SU-DHL-6 (cell line): ENCODE data around the gene C10orf71.

Experiments
- H2AFZ ChIP-seq: fragments of 200-600 bp; sonication (generic); 2 replicates; pipeline ENCODE4 v1.6.1; 2014; ENCODE audit warnings: low read depth, mild to moderate bottlenecking, moderate library complexity, mixed read lengths, antibody characterized with exemption, low read length; ENCODE audit not compliant: severe bottlenecking
- H3F3A ChIP-seq: fragments of 200-600 bp; shearing (Covaris generic); 2 replicates; pipeline ENCODE4 v1.6.0; 2016; ENCODE audit warnings: antibody characterized with exemption, mild to moderate bottlenecking; ENCODE audit not compliant: insufficient read depth
- H3K27ac ChIP-seq: fragments of 200-600 bp; sonication (generic); 2 replicates; pipeline ENCODE4 v1.5.1; 2016; ENCODE audit warnings: low read depth, mild to moderate bottlenecking, low read length, moderate library complexity, mixed read lengths
- H3K27me3 ChIP-seq: fragments of 200-600 bp; sonication (generic), shearing (Covaris generic); 2 replicates; pipeline ENCODE4 v1.6.0; 2014; ENCODE audit warnings: mild to moderate bottlenecking, low read length
- H3K36me3 ChIP-seq: fragments of 200-600 bp; sonication (generic); 2 replicates; pipeline ENCODE4 v1.6.1; 2014; ENCODE audit warnings: mild to moderate bottlenecking, low read length, mixed read lengths
- H3K4me2 ChIP-seq: fragments of 300-600, 200-600 bp; shearing (Covaris generic), sonication (generic); 2 replicates; pipeline ENCODE4 v1.6.0; 2014; ENCODE audit warnings: low read length, low read depth, mild to moderate bottlenecking; ENCODE audit not compliant: poor library complexity, severe bottlenecking
- H3K4me3 ChIP-seq: fragments of 200-600 bp; sonication (generic); 2 replicates; pipeline ENCODE4 v1.5.1; 2014; ENCODE audit warnings: antibody characterized with exemption, low read length, mild to moderate bottlenecking, mixed read lengths; ENCODE audit not compliant: insufficient read depth, poor library complexity, severe bottlenecking
- H3K79me2 ChIP-seq: fragments of 200-600 bp; sonication (generic); 2 replicates; pipeline ENCODE4 v1.6.1; 2014; ENCODE audit warnings: mild to moderate bottlenecking, low read length, moderate library complexity; ENCODE audit not compliant: insufficient read depth
- H3K9ac ChIP-seq: fragments of 200-600 bp; sonication (generic); 2 replicates; pipeline ENCODE4 v1.7.0; 2014; ENCODE audit warnings: mild to moderate bottlenecking, low read length
- H3K9me2 ChIP-seq: fragments of 200-600 bp; sonication (generic); replicated peaks from 2 replicates; pipeline ENCODE4 v1.6.1; 2014; ENCODE audit warnings: low read length; ENCODE audit not compliant: insufficient read depth
- H3K9me3 ChIP-seq: fragments of 200-600 bp; sonication (generic); 2 replicates; pipeline ENCODE4 v1.6.1; 2014; ENCODE audit warnings: low read length, mixed read lengths; ENCODE audit not compliant: insufficient read depth
- H4K20me1 ChIP-seq: fragments of 200-600 bp; sonication (generic); 2 replicates; pipeline ENCODE4 v1.6.1; 2014; ENCODE audit warnings: low read depth, mild to moderate bottlenecking, antibody characterized with exemption, low read length, moderate library complexity, mixed read lengths
- CTCF ChIP-seq: fragments of 200-600 bp; sonication (generic); IDR thresholded peaks from one replicate; pipeline ENCODE4 v1.5.1; 2017; ENCODE audit warnings: antibody characterized with exemption, mild to moderate bottlenecking, low read length, moderate library complexity; ENCODE audit not compliant: insufficient read depth, poor library complexity, severe bottlenecking
- EZH2phosphoT487 ChIP-seq: fragments of 200-600 bp; sonication (generic), shearing (Covaris generic); conservative IDR thresholded peaks from 2 replicates; pipeline ENCODE4 v1.6.1; 2018; ENCODE audit warnings: mild to moderate bottlenecking, antibody characterized with exemption, low read length, moderate library complexity, mixed read lengths

C10orf71 gene

GRCh38 chr10:49365275-49365674, 66.3 kb downstream of the C10orf71 start:
- Histone ChIP-seq H3K36me3 (no peaks in the 10 kb centered on the region), H3F3A (no peaks in the 10 kb centered on the region), H3K4me2 (no peak overlapping the region), H3K4me3 (no peak overlapping the region), H2AFZ (no peak overlapping the region), H3K9me2 (no peaks in the 10 kb centered on the region), H3K9ac (no peak overlapping the region), H4K20me1 (no peaks in the 10 kb centered on the region), H3K27me3 (no peaks in the 10 kb centered on the region), H3K9me3 (no peaks in the 10 kb centered on the region), H3K79me2 (no peaks in the 10 kb centered on the region), H3K27ac (no peak overlapping the region)
- TF ChIP-seq CTCF (no peak), EZH2phosphoT487 (no peak)

- Histone ChIP-seq H3K9ac (no peak overlapping the region), H3K27ac (no peak overlapping the region), H3K9me3 (no peaks in the 10 kb centered on the region), H3K79me2 (no peaks in the 10 kb centered on the region), H3K27me3 (no peaks in the 10 kb centered on the region), H4K20me1 (no peaks in the 10 kb centered on the region), H3K4me2 (no peak overlapping the region), H3F3A (no peaks in the 10 kb centered on the region), H3K4me3 (no peak overlapping the region), H2AFZ (no peak overlapping the region), H3K9me2 (no peaks in the 10 kb centered on the region), H3K36me3 (no peaks in the 10 kb centered on the region)
- TF ChIP-seq EZH2phosphoT487 = no peak
Measured at GRCh38 chr10:49365675-49366415, 66.9 kb downstream of the C10orf71 start.

- no peaks in the 10 kb centered on the region for H3K36me3 ChIP-seq
- no peak overlapping the region for H2AFZ ChIP-seq
- H3K27ac ChIP-seq = no peak overlapping the region
- H3K79me2 ChIP-seq = no peaks in the 10 kb centered on the region
- TF ChIP-seq CTCF (no peak), EZH2phosphoT487 (no peak)
- H3K9me2 ChIP-seq = no peaks in the 10 kb centered on the region
- no peaks in the 10 kb centered on the region for H3K9me3 ChIP-seq
- H3K4me3 ChIP-seq = no peak overlapping the region
- no peak overlapping the region for H3K4me2 ChIP-seq
- H3K27me3 ChIP-seq = no peaks in the 10 kb centered on the region
- H4K20me1 ChIP-seq = no peaks in the 10 kb centered on the region
- no peak overlapping the region for H3K9ac ChIP-seq
- no peaks in the 10 kb centered on the region for H3F3A ChIP-seq
Measured at GRCh38 chr10:49366460-49366859, 67.5 kb downstream of the C10orf71 start.

GRCh38 chr10:49367600-49367999, 68.6 kb downstream of the C10orf71 start:
- Histone ChIP-seq H3K27me3 (no peaks in the 10 kb centered on the region), H3F3A (no peaks in the 10 kb centered on the region), H3K4me2 (no peak overlapping the region)

More at GRCh38 chr10:49367600-49367999, 68.6 kb downstream of the C10orf71 start:
- Histone ChIP-seq H3K9me2 (no peaks in the 10 kb centered on the region), H2AFZ (no peak overlapping the region), H3K36me3 (no peaks in the 10 kb centered on the region), H3K79me2 (no peaks in the 10 kb centered on the region), H3K9ac (no peak overlapping the region), H4K20me1 (no peaks in the 10 kb centered on the region), H3K4me3 (no peak overlapping the region), H3K9me3 (no peaks in the 10 kb centered on the region), H3K27ac (no peak overlapping the region)
- TF ChIP-seq EZH2phosphoT487 (no peak), CTCF (no peak)
